ENCODE data around the gene SPX. TPM values are rescaled to one million over a fixed set of nuclear protein-coding genes. Genes with fewer than 3 reads are reported as not detected.

The SPX gene
- total RNA-seq, 4 donors from 2014 or later: 3.6 to 51.7 (median 10.7) TPM

GRCh38 chr12:21562859-21563258 is 36.8 kb downstream of the SPX start:
- TF ChIP-seq CTCF (IDR thresholded peaks at IDR 0.05; ENCODE audit: low read depth): no peak

- no peak for TF ChIP-seq CTCF (IDR thresholded peaks at IDR 0.05; ENCODE audit: low read depth)
Measured at GRCh38 chr12:21566223-21566906, 40.3 kb downstream of the SPX start.

- no peak for TF ChIP-seq CTCF (IDR thresholded peaks at IDR 0.05; ENCODE audit: low read depth)
Measured at GRCh38 chr12:21566907-21567394, 40.9 kb downstream of the SPX start.

- TF ChIP-seq CTCF (IDR thresholded peaks at IDR 0.05; ENCODE audit: low read depth): no peak
Measured at GRCh38 chr12:21568115-21568514, 42.0 kb downstream of the SPX start.

GRCh38 chr12:21571046-21571445 is 45.0 kb downstream of the SPX start:
- TF ChIP-seq CTCF (IDR thresholded peaks at IDR 0.05; ENCODE audit: low read depth): no peak

- TF ChIP-seq CTCF (IDR thresholded peaks at IDR 0.05; ENCODE audit: low read depth): no peak
Measured at GRCh38 chr12:21573733-21574358, 47.8 kb downstream of the SPX start.

- no peak for TF ChIP-seq CTCF (IDR thresholded peaks at IDR 0.05; ENCODE audit: low read depth)
Measured at GRCh38 chr12:21576431-21576830, 50.3 kb downstream of the SPX start.
